Endothelial cell of hepatic sinusoid (primary cell): ENCODE measurements around the gene ESRP2.

Experiments
- in situ Hi-C: cut with HindIII; loops from 2 replicates; pipeline ENCODE4 v1.10.0; 2017; ENCODE audit warnings: low sequenced_read_pairs

ESRP2 gene

GRCh38 chr16:68242926-68243858 lies 7.3 kb upstream of the ESRP2 start:
- in situ Hi-C loops = no loop called here

GRCh38 chr16:68242085-68242484 lies 6.2 kb upstream of the ESRP2 start:
- in situ Hi-C loops = no loop called here

- in situ Hi-C loops = no loop called here
Measured at GRCh38 chr16:68238029-68238345, 2.1 kb upstream of the ESRP2 start.

GRCh38 chr16:68237243-68238028 lies 1.5 kb upstream of the ESRP2 start:
- in situ Hi-C loops = no loop called here

- in situ Hi-C loops = no loop called here
Measured at GRCh38 chr16:68236826-68237242, 907 bp upstream of the ESRP2 start.

GRCh38 chr16:68236137-68236825 lies 354 bp upstream of the ESRP2 start:
- in situ Hi-C loops = no loop called here

- in situ Hi-C loops = no loop called here
Measured at GRCh38 chr16:68235108-68235886, 630 bp downstream of the ESRP2 start.

- in situ Hi-C loops = no loop called here
Measured at GRCh38 chr16:68234188-68235107, 1.5 kb downstream of the ESRP2 start.

- in situ Hi-C loops = no loop called here
Measured at GRCh38 chr16:68233835-68234187, 2.1 kb downstream of the ESRP2 start.

GRCh38 chr16:68233085-68233834 lies 2.7 kb downstream of the ESRP2 start:
- in situ Hi-C loops = no loop called here

GRCh38 chr16:68232335-68232734 lies 3.6 kb downstream of the ESRP2 start:
- in situ Hi-C loops = no loop called here

- in situ Hi-C loops = no loop called here
Measured at GRCh38 chr16:68231384-68232136, 4.4 kb downstream of the ESRP2 start.

GRCh38 chr16:68230956-68231355 lies 5.0 kb downstream of the ESRP2 start:
- in situ Hi-C loops = no loop called here

GRCh38 chr16:68230176-68230571 lies 5.8 kb downstream of the ESRP2 start:
- in situ Hi-C loops = no loop called here

GRCh38 chr16:68229431-68230175 lies 6.3 kb downstream of the ESRP2 start:
- in situ Hi-C loops = no loop called here

GRCh38 chr16:68228652-68229051 lies 7.3 kb downstream of the ESRP2 start:
- in situ Hi-C loops = no loop called here

- in situ Hi-C loops = no loop called here
Measured at GRCh38 chr16:68227850-68228553, 7.9 kb downstream of the ESRP2 start.
